PC-3 (cell line): ENCODE data around the gene NUDT3. TPM values are rescaled to one million over a fixed set of nuclear protein-coding genes. Genes with fewer than 3 reads are reported as not detected.
"Not testable (repeated sequence)": the region's sequence is repeated elsewhere in the genome, so short reads cannot be mapped to it uniquely, and the experiment has no call there.

Experiments
- ATAC-seq: fragments of 200-7000 bp; cut with Tn5 transposase; 2 replicates; pipeline ENCODE4 v1.9.1; 2020; ENCODE audit warnings: mild to moderate bottlenecking, moderate library complexity
- BruUV-seq: library from RNA; stranded (reverse); fragments of 400-500 nt; replicated peaks from 2 replicates; lab custom pipeline; 2021; lab: Mats Ljungman, UMichigan
- CTCF ChIA-PET: fragments of 300-600 bp; sonication (Branson Sonifier 250); formaldehyde crosslinking; loops from one replicate; lab custom pipeline; 2022; ENCODE audit warnings: antibody characterized with exemption; lab: Charles Lee
- POLR2A ChIA-PET: fragments of 300-600 bp; sonication (Branson Sonifier 250); formaldehyde crosslinking; loops from one replicate; lab custom pipeline; 2022; ENCODE audit warnings: antibody characterized with exemption; ENCODE audit not compliant: unreplicated experiment; lab: Charles Lee
- DNase-seq: peaks from one replicate; pipeline ENCODE4 v3.0.0-alpha.2; 2015
- H2AFZ ChIP-seq: fragments of 300-600 bp; sonication (generic); 2 replicates; pipeline ENCODE4 v1.6.0; 2016; ENCODE audit warnings: antibody characterized with exemption, low read length
- H3F3A ChIP-seq: fragments of 300-600 bp; sonication (generic); one replicate; pipeline ENCODE4 v1.6.0; 2017; ENCODE audit warnings: antibody characterized with exemption, low read length, control low read depth, mild to moderate bottlenecking; ENCODE audit not compliant: unreplicated experiment
- H3K27ac ChIP-seq: fragments of 300-600 bp; sonication (generic); 2 replicates; pipeline ENCODE4 v1.5.1; 2016; ENCODE audit warnings: mild to moderate bottlenecking, low read length
- H3K27me3 ChIP-seq: fragments of 300-600 bp; sonication (generic); 2 replicates; pipeline ENCODE4 v1.6.1; 2016; ENCODE audit warnings: low read length, mixed read lengths
- H3K36me3 ChIP-seq: fragments of 300-600 bp; sonication (generic); 2 replicates; pipeline ENCODE4 v1.6.1; 2016; ENCODE audit warnings: low read depth, mixed run types, low read length, mixed read lengths
- H3K4me1 ChIP-seq: fragments of 300-600 bp; sonication (generic); 2 replicates; pipeline ENCODE4 v1.5.1; 2016; ENCODE audit warnings: low read length; ENCODE audit not compliant: insufficient read depth
- H3K4me2 ChIP-seq: fragments of 300-600 bp; sonication (generic); 2 replicates; pipeline ENCODE4 v1.6.0; 2016; ENCODE audit warnings: low read length
- H3K4me3 ChIP-seq: fragments of 300-600 bp; sonication (generic); 2 replicates; pipeline ENCODE4 v1.5.1; 2016; ENCODE audit warnings: mild to moderate bottlenecking, low read length, mixed read lengths
- H3K79me2 ChIP-seq: fragments of 300-600 bp; sonication (generic); 2 replicates; pipeline ENCODE4 v1.6.1; 2017; ENCODE audit warnings: low read length, mixed read lengths
- H3K9ac ChIP-seq: fragments of 300-600 bp; sonication (generic); 2 replicates; pipeline ENCODE4 v1.6.0; 2016; ENCODE audit warnings: mild to moderate bottlenecking, low read length
- H3K9me2 ChIP-seq: fragments of 300-600 bp; sonication (generic); replicated peaks from 2 replicates; pipeline ENCODE4 v1.6.1; 2016; ENCODE audit warnings: mixed run types, low read length, mixed read lengths
- H3K9me3 ChIP-seq: fragments of 300-600 bp; sonication (generic); 2 replicates; pipeline ENCODE4 v1.6.1; 2016; ENCODE audit warnings: low read length, mixed read lengths
- H4K20me1 ChIP-seq: fragments of 300-600 bp; sonication (generic); 2 replicates; pipeline ENCODE4 v1.6.1; 2016; ENCODE audit warnings: low read length, mixed read lengths
- CTCF ChIP-seq: fragments of 300-600 bp; sonication (generic); conservative IDR thresholded peaks from 2 replicates; pipeline ENCODE4 v1.5.1; 2017; ENCODE audit warnings: antibody characterized with exemption, low read depth, mild to moderate bottlenecking, low read length
- EZH2 ChIP-seq: fragments of 300-600 bp; sonication (generic); IDR thresholded peaks from one replicate; pipeline ENCODE4 v1.6.1; 2017; ENCODE audit warnings: antibody characterized with exemption, mild to moderate bottlenecking, low read length; ENCODE audit not compliant: unreplicated experiment
- EZH2phosphoT487 ChIP-seq: fragments of 300-600 bp; sonication (generic); IDR thresholded peaks from 2 replicates; pipeline ENCODE4 v1.6.1; 2018; ENCODE audit warnings: mild to moderate bottlenecking, antibody characterized with exemption, low read length, borderline replicate concordance
- intact Hi-C: fragments of 100-400 bp; cut with micrococcal nuclease; formaldehyde crosslinking; loops from 2 replicates; pipeline ENCODE4 v1.9.0; 2023
- total RNA-seq: library from RNA; depleted of rRNA; stranded (reverse); fragments of >200 nt; gene quantifications from 2 replicates; pipeline ENCODE4 v1.2.3, GENCODE V29; 2014

Gene NUDT3
- total RNA-seq, 1 experiment from 2014 or later: 24.6 TPM

DNA sequence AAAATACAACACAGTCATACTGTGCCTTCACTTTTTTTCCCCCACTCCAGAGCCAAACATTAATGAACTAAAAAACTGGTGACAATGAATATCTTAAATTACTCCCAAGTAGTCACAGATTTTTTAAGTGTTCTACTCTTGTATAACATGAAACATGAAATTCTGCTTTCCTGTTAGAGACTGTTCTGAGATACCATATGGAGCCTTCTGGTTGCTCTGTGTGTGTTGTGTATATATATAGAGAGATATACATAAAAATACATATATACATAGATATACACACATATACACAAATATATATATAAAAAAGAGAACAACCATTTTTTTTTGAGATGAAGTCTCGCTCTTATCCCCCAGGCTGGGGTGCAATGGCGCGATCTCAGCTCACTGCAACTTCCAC is 63.5 kb downstream of the NUDT3 start:
- H2AFZ ChIP-seq: no peak overlapping the region
- no peak overlapping the region for H3K4me2 ChIP-seq
- no TSS peak for BruUV-seq
- H3K9me2 ChIP-seq: no peaks in the 10 kb centered on the region
- ChIA-PET POLR2A (no interaction called here), CTCF (no interaction called here)
- no peaks in the 10 kb centered on the region for H3K9me3 ChIP-seq
- no peak for DNase-seq
- intact Hi-C loops: no loop called here
- no peaks in the 10 kb centered on the region for H4K20me1 ChIP-seq
- H3K36me3 ChIP-seq: peaks cover 4% of the 10 kb centered on the region; the same call in 1 of the 2 replicates
- no peak overlapping the region for H3K4me3 ChIP-seq
- no peak for ATAC-seq
- H3F3A ChIP-seq: no peaks in the 10 kb centered on the region
- no peaks in the 10 kb centered on the region for H3K27me3 ChIP-seq
- no peak overlapping the region for H3K27ac ChIP-seq
- no peaks in the 10 kb centered on the region for H3K4me1 ChIP-seq
- TF ChIP-seq EZH2phosphoT487 (no peak), CTCF (no peak), EZH2 (no peak)
- H3K9ac ChIP-seq: no peak overlapping the region
- H3K79me2 ChIP-seq: 0 out of 2 replicates have a peak, but pooled peaks cover 3% of the 10 kb centered on the region

GRCh38 chr6:34327313-34328205 is 64.9 kb downstream of the NUDT3 start:
- H3K4me2 ChIP-seq, H3K36me3 ChIP-seq, H3K27me3 ChIP-seq, POLR2A ChIA-PET, H3K27ac ChIP-seq, H3K9ac ChIP-seq, H4K20me1 ChIP-seq, H2AFZ ChIP-seq, DNase-seq, intact Hi-C loops, BruUV-seq, H3K4me1 ChIP-seq, ATAC-seq, CTCF ChIA-PET, H3K9me2 ChIP-seq, H3K4me3 ChIP-seq, H3K9me3 ChIP-seq, H3F3A ChIP-seq: not testable (repeated sequence)
- 0 out of 2 replicates have a peak, but pooled peaks cover 15% of the 10 kb centered on the region for H3K79me2 ChIP-seq

DNA sequence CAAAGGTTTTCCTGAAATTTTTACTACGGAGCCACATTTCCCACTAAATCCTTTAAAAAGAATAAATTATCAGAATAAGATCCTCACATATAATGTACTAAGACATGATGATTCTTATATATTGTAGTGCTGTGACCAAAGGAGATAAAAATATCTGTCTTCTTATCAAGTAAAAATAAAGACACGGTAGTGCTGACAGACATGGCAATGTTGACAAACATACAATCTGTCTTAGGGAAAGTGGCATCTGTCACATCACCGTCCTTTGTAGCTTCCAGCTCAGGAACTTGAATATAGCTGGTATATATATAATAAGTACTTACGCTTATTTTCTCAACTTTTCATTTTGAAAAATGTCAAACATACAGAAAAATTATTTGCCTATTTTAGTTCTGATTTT is 66.8 kb downstream of the NUDT3 start:
- Histone ChIP-seq H3K79me2 (0 out of 2 replicates have a peak, but pooled peaks cover 12% of the 10 kb centered on the region), H3K9me3 (no peaks in the 10 kb centered on the region), H3K27me3 (no peaks in the 10 kb centered on the region), H3K36me3 (peaks cover 4% of the 10 kb centered on the region; the same call in 1 of the 2 replicates), H3K4me1 (no peaks in the 10 kb centered on the region), H3F3A (no peaks in the 10 kb centered on the region), H3K4me3 (no peak overlapping the region), H2AFZ (no peak overlapping the region), H3K9me2 (no peaks in the 10 kb centered on the region), H3K4me2 (no peak overlapping the region), H3K27ac (no peak overlapping the region), H4K20me1 (no peaks in the 10 kb centered on the region), H3K9ac (no peak overlapping the region)
- intact Hi-C loops: no loop called here
- ChIA-PET POLR2A (no interaction called here), CTCF (no interaction called here)
- no TSS peak for BruUV-seq
- ATAC-seq (no peak), DNase-seq (no peak)
- TF ChIP-seq EZH2 (no peak), EZH2phosphoT487 (no peak), CTCF (no peak)
